H1 (cell line): ENCODE measurements around the gene NPY5R. TPM values are rescaled to one million over a fixed set of nuclear protein-coding genes. Genes with fewer than 3 reads are reported as not detected.

Experiments used
- CTCF ChIA-PET: fragments of 300-600 bp; sonication (Branson Sonifier 250); formaldehyde crosslinking; loops from one replicate; lab custom pipeline; 2021; ENCODE audit not compliant: partially characterized antibody; lab: Charles Lee
- POLR2A ChIA-PET: fragments of 300-600 bp; sonication (Branson Sonifier 250); formaldehyde crosslinking; loops from one replicate; lab custom pipeline; 2021; ENCODE audit warnings: inconsistent platforms; ENCODE audit not compliant: partially characterized antibody; lab: Charles Lee
- DNase-seq, 2 experiments: peaks; one replicate each; pipeline versions ENCODE4 v3.0.0 to v3.0.0-alpha.2; 2010 to 2022; ENCODE audit warnings: low spot score in 2 of 2, low read depth in 1 of 2, mixed read lengths in 1 of 2
- FAIRE-seq: peaks from 2 replicates; lab custom pipeline; 2011; peaks lifted over from hg19 to GRCh38; lab: Jason Lieb, UNC
- H2AFZ ChIP-seq: 2 replicates; pipeline ENCODE4 v1.8.1; 2012; ENCODE audit warnings: low read length, inconsistent platforms
- H2AK5ac ChIP-seq: 2 replicates; pipeline ENCODE4 v1.6.1; 2013; ENCODE audit warnings: low read depth, low read length
- H2BK120ac ChIP-seq: replicated peaks from 2 replicates; pipeline ENCODE3; 2013; ENCODE audit warnings: low read depth, low read length, inconsistent platforms
- H2BK12ac ChIP-seq: 2 replicates; pipeline ENCODE4 v1.6.1; 2013; ENCODE audit warnings: low read depth, low read length
- H2BK15ac ChIP-seq: 2 replicates; pipeline ENCODE4 v1.6.1; 2013; ENCODE audit warnings: low read length
- H2BK20ac ChIP-seq: 2 replicates; pipeline ENCODE4 v1.6.1; 2013; ENCODE audit warnings: low read length
- H2BK5ac ChIP-seq: 2 replicates; pipeline ENCODE4 v1.6.1; 2013; ENCODE audit warnings: low read depth, low read length
- H3K14ac ChIP-seq: 2 replicates; pipeline ENCODE4 v1.6.1; 2013; ENCODE audit warnings: inconsistent platforms; ENCODE audit not compliant: insufficient read length
- H3K18ac ChIP-seq: 2 replicates; pipeline ENCODE4 v1.6.1; 2013; ENCODE audit warnings: low read length; ENCODE audit errors: extremely low read depth
- H3K23ac ChIP-seq: 2 replicates; pipeline ENCODE4 v1.6.1; 2013; ENCODE audit warnings: inconsistent platforms; ENCODE audit not compliant: insufficient read length
- H3K23me2 ChIP-seq: 2 replicates; pipeline ENCODE4 v1.6.1; 2013; ENCODE audit warnings: low read depth, low read length
- H3K27ac ChIP-seq: 2 replicates; pipeline ENCODE4 v1.6.1; 2011; ENCODE audit warnings: low read depth, low read length, inconsistent platforms
- H3K27me3 ChIP-seq, 4 experiments: replicated peaks in 1 of 4; 1 replicate in 1 of 4; 2 replicates in 3 of 4; pipeline versions ENCODE4 v1.6.1 to v1.8.1; 2011 to 2013; ENCODE audit warnings: low read length in 3 of 4, mild to moderate bottlenecking in 3 of 4, inconsistent platforms in 2 of 4, mixed read lengths in 2 of 4, moderate library complexity in 1 of 4; ENCODE audit not compliant: control insufficient read depth in 3 of 4, insufficient read depth in 3 of 4; ENCODE audit errors: extremely low read depth in 1 of 4
- H3K36me3 ChIP-seq, 4 experiments: 2 replicates each; pipeline versions ENCODE4 v1.6.1 to v1.8.1; 2011 to 2013; ENCODE audit warnings: mild to moderate bottlenecking in 4 of 4, low read length in 3 of 4, moderate library complexity in 2 of 4, control low read depth in 1 of 4, inconsistent platforms in 1 of 4; ENCODE audit not compliant: insufficient read depth in 4 of 4, control insufficient read depth in 2 of 4
- H3K4ac ChIP-seq: replicated peaks from 2 replicates; pipeline ENCODE3; 2013; ENCODE audit warnings: low read length, low read depth, mixed read lengths, inconsistent platforms; ENCODE audit not compliant: insufficient read length
- H3K4me1 ChIP-seq, 4 experiments: replicated peaks in 1 of 4; 1 replicate in 1 of 4; 2 replicates in 3 of 4; pipeline versions ENCODE4 v1.6.1 to v1.8.1; 2011 to 2013; ENCODE audit warnings: low read length in 3 of 4, inconsistent platforms in 2 of 4, mixed read lengths in 1 of 4; ENCODE audit not compliant: insufficient read depth in 4 of 4, control insufficient read depth in 3 of 4
- H3K4me2 ChIP-seq, 2 experiments: 2 replicates each; pipeline versions ENCODE4 v1.6.1 to v1.8.1; 2011 to 2013; ENCODE audit warnings: low read depth in 2 of 2, low read length in 2 of 2, control low read depth in 1 of 2, inconsistent platforms in 1 of 2, mild to moderate bottlenecking in 1 of 2; ENCODE audit not compliant: insufficient read depth in 1 of 2
- H3K4me3 ChIP-seq, 4 experiments: fragments of 200-600, 300-600 bp in 1 of 4; sonication (generic), shearing (Covaris generic), sonication (Bioruptor Twin) in 1 of 4; 2 replicates each; pipeline versions ENCODE4 v1.5.1 to v1.8.1; 2011 to 2016; ENCODE audit warnings: low read length in 4 of 4, low read depth in 3 of 4, control low read depth in 2 of 4, inconsistent platforms in 2 of 4, mild to moderate bottlenecking in 2 of 4, mixed read lengths in 1 of 4, moderate library complexity in 1 of 4; ENCODE audit not compliant: insufficient read depth in 2 of 4; ENCODE audit errors: extremely low read depth in 1 of 4
- H3K56ac ChIP-seq: replicated peaks from 2 replicates; pipeline ENCODE3; 2013; ENCODE audit warnings: low read depth, mild to moderate bottlenecking, mixed read lengths, low read length, inconsistent platforms; ENCODE audit not compliant: insufficient read length
- H3K79me1 ChIP-seq: 2 replicates; pipeline ENCODE4 v1.6.1; 2013; ENCODE audit warnings: low read depth, low read length, control low read depth
- H3K79me2 ChIP-seq, 2 experiments: 2 replicates each; pipeline versions ENCODE4 v1.6.1 to v1.8.1; 2012 to 2013; ENCODE audit warnings: low read length in 2 of 2, mild to moderate bottlenecking in 2 of 2, inconsistent platforms in 1 of 2; ENCODE audit not compliant: insufficient read depth in 2 of 2, control insufficient read depth in 1 of 2
- H3K9ac ChIP-seq, 4 experiments: replicated peaks in 1 of 4; 1 replicate in 1 of 4; 2 replicates in 3 of 4; pipeline versions ENCODE4 v1.6.1 to v1.8.1; 2011 to 2013; ENCODE audit warnings: low read depth in 3 of 4, low read length in 3 of 4, control low read depth in 2 of 4, mild to moderate bottlenecking in 2 of 4, moderate library complexity in 2 of 4, inconsistent platforms in 1 of 4; ENCODE audit errors: extremely low read depth in 1 of 4
- H3K9me3 ChIP-seq, 2 experiments: 2 replicates each; pipeline versions ENCODE4 v1.6.1 to v1.8.1; 2012 to 2013; ENCODE audit warnings: mild to moderate bottlenecking in 2 of 2, moderate library complexity in 2 of 2, control low read depth in 1 of 2, inconsistent platforms in 1 of 2, low read depth in 1 of 2, low read length in 1 of 2, mixed read lengths in 1 of 2; ENCODE audit not compliant: insufficient read depth in 2 of 2
- H4K20me1 ChIP-seq, 2 experiments: replicated peaks in 1 of 2; 2 replicates each; pipeline versions ENCODE3 to v1.8.1; 2011 to 2013; ENCODE audit warnings: inconsistent platforms in 2 of 2, low read length in 2 of 2, mild to moderate bottlenecking in 1 of 2; ENCODE audit not compliant: insufficient read depth in 2 of 2, control insufficient read depth in 1 of 2
- H4K5ac ChIP-seq: 2 replicates; pipeline ENCODE4 v1.6.1; 2013; ENCODE audit warnings: low read length, low read depth, mixed read lengths, inconsistent platforms; ENCODE audit not compliant: insufficient read length
- H4K8ac ChIP-seq: 2 replicates; pipeline ENCODE4 v1.8.0; 2013; ENCODE audit warnings: mild to moderate bottlenecking, moderate library complexity, low read length, inconsistent platforms; ENCODE audit not compliant: insufficient read depth; ENCODE audit errors: extremely low read depth
- H4K91ac ChIP-seq: replicated peaks from 2 replicates; pipeline ENCODE3; 2013; ENCODE audit warnings: low read length, mixed read lengths, inconsistent platforms; ENCODE audit not compliant: insufficient read length
- CBX5 ChIP-seq: fragments of 300-800, 300-1000 bp; sonication (generic); IDR thresholded peaks from 2 replicates; pipeline ENCODE4 v1.7.1; 2016; ENCODE audit warnings: antibody characterized with exemption, low read length, low read depth
- KDM1A ChIP-seq: fragments of 200-600, 300-600 bp; sonication (generic); IDR thresholded peaks from 2 replicates; pipeline ENCODE4 v1.7.1; 2016; ENCODE audit warnings: mild to moderate bottlenecking, low read length, borderline replicate concordance
- MAX ChIP-seq: IDR thresholded peaks from 2 replicates; pipeline ENCODE4 v1.6.1; 2012; ENCODE audit warnings: inconsistent platforms
- NANOG ChIP-seq: IDR thresholded peaks from 2 replicates; pipeline ENCODE4 v1.6.1; 2011; ENCODE audit warnings: low read length, low read depth, mild to moderate bottlenecking, inconsistent platforms; ENCODE audit not compliant: insufficient read depth, poor library complexity, severe bottlenecking
- NRF1 ChIP-seq: IDR thresholded peaks from 2 replicates; pipeline ENCODE4 v1.6.1; 2011; ENCODE audit warnings: mild to moderate bottlenecking, low read depth, low read length, improper control_type of control experiment
- PHF8 ChIP-seq: fragments of 200-600 bp; sonication (generic); conservative IDR thresholded peaks from 2 replicates; pipeline ENCODE4 v1.7.1; 2012; ENCODE audit warnings: low read depth, mild to moderate bottlenecking, inconsistent platforms, low read length, moderate library complexity
- POLR2A ChIP-seq, 2 experiments: IDR thresholded peaks; 1 replicate in 1 of 2; 2 replicates in 1 of 2; pipeline ENCODE4 v1.6.1; 2011; ENCODE audit warnings: low read depth in 2 of 2, low read length in 2 of 2, mild to moderate bottlenecking in 2 of 2; ENCODE audit errors: control extremely low read depth in 1 of 2
- POLR2AphosphoS5 ChIP-seq: IDR thresholded peaks from 2 replicates; pipeline ENCODE4 v1.6.1; 2011; ENCODE audit warnings: low read depth, low read length
- RBBP5 ChIP-seq: IDR thresholded peaks from 2 replicates; pipeline ENCODE4 v1.7.1; 2012; ENCODE audit warnings: low read depth, mild to moderate bottlenecking, inconsistent platforms, low read length, moderate library complexity, borderline replicate concordance
- RFX5 ChIP-seq: IDR thresholded peaks from 2 replicates; pipeline ENCODE4 v1.6.1; 2011; ENCODE audit warnings: low read depth, low read length, improper control_type of control experiment, borderline replicate concordance
- RXRA ChIP-seq: IDR thresholded peaks from 2 replicates; pipeline ENCODE4 v1.6.1; 2011; ENCODE audit warnings: low read depth, mild to moderate bottlenecking, low read length, moderate library complexity; ENCODE audit not compliant: insufficient read depth
- SIN3A ChIP-seq, 2 experiments: IDR thresholded peaks in 1 of 2; conservative IDR thresholded peaks in 1 of 2; 2 replicates each; pipeline ENCODE4 v1.6.1; 2011 to 2012; ENCODE audit warnings: low read length in 2 of 2, improper control_type of control experiment in 1 of 2, low read depth in 1 of 2, mild to moderate bottlenecking in 1 of 2
- SIRT6 ChIP-seq: IDR thresholded peaks from one replicate; pipeline ENCODE4 v1.7.1; 2012; ENCODE audit warnings: low read length, inconsistent platforms
- SRF ChIP-seq: IDR thresholded peaks from 2 replicates; pipeline ENCODE4 v1.6.1; 2011; ENCODE audit warnings: mild to moderate bottlenecking, low read depth, low read length, moderate library complexity
- TEAD4 ChIP-seq: IDR thresholded peaks from 2 replicates; pipeline ENCODE4 v1.6.1; 2012; ENCODE audit warnings: low read depth, low read length, inconsistent platforms, mixed read lengths
- WGBS, 2 experiments: shearing (Covaris generic) in 1 of 2; methylation state at CpG; one replicate each; pipeline versions ENCODE4 v1.1.6 to v1.1.7; 2013 to 2015; ENCODE audit warnings: low lambda C conversion rate in 2 of 2, mixed read lengths in 2 of 2, inconsistent platforms in 1 of 2, low coverage in 1 of 2, missing lambda C conversion rate in 1 of 2; ENCODE audit not compliant: insufficient replicate concordance in 2 of 2, insufficient coverage in 1 of 2, insufficient read length in 1 of 2; ENCODE audit errors: extremely low coverage in 1 of 2, missing lambda C conversion rate in 1 of 2; 5-methylcytosine and 5-hydroxymethylcytosine counted together
- polyA plus RNA-seq, 7 experiments: library from polyadenylated mRNA; depleted of rRNA in 3 of 7; stranded (reverse) in 5 of 7; unstranded in 2 of 7; fragments of >200 nt in 5 of 7; fragments of 200-250 nt in 2 of 7; gene quantifications; 1 replicate in 5 of 7; 2 replicates in 1 of 7; 4 replicates in 1 of 7; pipeline versions ENCODE4 v1.2.1 to v1.2.3, GENCODE V29; 2011 to 2013; ENCODE audit warnings: missing spikeins in 2 of 7, mixed read lengths in 2 of 7
- total RNA-seq: library from RNA; stranded (reverse); fragmentation: NEBNext Ultra II Directional; extraction: Animal tissue kit (Norgen Biotek cat#: 25700); gene quantifications from 2 replicates; pipeline ENCODE4 v1.2.1, GENCODE V29; 2021

The NPY5R gene
- total and polyA plus RNA-seq, 2 of the 8 experiments (the other 6 are each of a cell fraction or from before 2014, with no cell fraction given): 1.5 to 1.9 TPM

DNA sequence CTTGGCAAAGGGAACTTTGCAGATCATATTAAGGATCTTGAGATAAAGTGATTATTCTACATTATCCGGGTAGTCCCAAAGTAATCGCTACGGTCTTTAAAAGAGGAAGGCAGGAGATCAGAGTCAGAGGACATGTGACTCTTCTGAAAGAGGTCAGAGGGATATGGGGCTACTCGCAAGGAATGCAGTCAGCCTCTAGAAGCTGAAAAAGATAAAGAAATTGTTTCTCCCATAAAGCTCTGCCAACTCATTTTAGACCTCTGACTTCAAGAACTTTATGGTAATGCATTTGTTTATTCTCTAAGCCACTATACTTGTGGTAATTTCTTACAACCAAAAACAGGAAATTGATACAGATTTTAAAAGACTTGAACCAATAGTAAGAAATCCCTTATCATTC is 48.6 kb downstream of the NPY5R start:
- no peak overlapping the region for H2AK5ac ChIP-seq
- no peaks in the 10 kb centered on the region for H3K23me2 ChIP-seq
- H2BK15ac ChIP-seq: no peak overlapping the region
- H2BK20ac ChIP-seq: no peak overlapping the region
- H3K4me1 ChIP-seq: no peaks in the 10 kb centered on the region
- no peak for TF ChIP-seq NRF1
- TF ChIP-seq KDM1A: no peak
- TF ChIP-seq SRF: no peak
- no peak for TF ChIP-seq RFX5
- TF ChIP-seq POLR2AphosphoS5: no peak
- TF ChIP-seq RXRA: no peak
- TF ChIP-seq RBBP5: no peak
- TF ChIP-seq NANOG: no peak
- TF ChIP-seq PHF8: no peak
- TF ChIP-seq SIRT6: no peak
- TF ChIP-seq MAX: no peak
- TF ChIP-seq TEAD4: no peak
- no peak for TF ChIP-seq POLR2A (IDR thresholded peaks at IDR 0.05; ENCODE audit: control extremely low read depth in 1 of 2, low read depth in 2 of 2, low read length in 2 of 2)
- no peak for TF ChIP-seq CBX5
- no peak for TF ChIP-seq SIN3A (conservative IDR thresholded peaks at IDR 0.05 in 1 of 2, IDR thresholded peaks at IDR 0.05 in 1 of 2; ENCODE audit: low read depth in 1 of 2, low read length in 2 of 2)
- no peaks in the 10 kb centered on the region for H3K9me3 ChIP-seq
- DNase-seq: no peak
- no peak overlapping the region for H3K27ac ChIP-seq
- no peak overlapping the region for H3K14ac ChIP-seq
- H3K4me2 ChIP-seq: no peak overlapping the region
- H4K5ac ChIP-seq: no peak overlapping the region
- ChIA-PET POLR2A (interaction anchor here (0.6 kb wide), 1 partner anchor 102 kb away, joined by 3 read pairs; the partner anchor contains the start of gene TMA16), CTCF (no interaction called here)
- H3K23ac ChIP-seq: no peak overlapping the region
- H3K4ac ChIP-seq: no peak overlapping the region
- no peak overlapping the region for H3K9ac ChIP-seq
- no peak overlapping the region for H4K91ac ChIP-seq
- H4K20me1 ChIP-seq: no peaks in the 10 kb centered on the region
- no peak overlapping the region for H2BK12ac ChIP-seq
- no peaks in the 10 kb centered on the region for H3K79me2 ChIP-seq
- no peaks in the 10 kb centered on the region for H3K79me1 ChIP-seq
- WGBS, 2 experiments: 91% methylated on average over 4 of the region's 4 CpGs; no CpG with 5 or more reads in 1 of the 2 experiments
- H3K27me3 ChIP-seq: peaks cover 0 to 1% (median 0%) of the 10 kb centered on the region in 4 experiments; a peak in 1 of 7 replicates
- no peak overlapping the region for H4K8ac ChIP-seq
- no peak overlapping the region for H2BK120ac ChIP-seq
- no peak overlapping the region for H3K4me3 ChIP-seq
- no peaks in the 10 kb centered on the region for H3K36me3 ChIP-seq
- H2AFZ ChIP-seq: no peak overlapping the region
- no peak for FAIRE-seq
- H3K18ac ChIP-seq: no peak overlapping the region
- H3K56ac ChIP-seq: no peak overlapping the region
- no peak overlapping the region for H2BK5ac ChIP-seq
